Suprapubic skin (tissue), 3 donors: Measurements from ENCODE around the gene TYW1.
"Not testable (repeated sequence)": the region's sequence is repeated elsewhere in the genome, so short reads cannot be mapped to it uniquely, and the experiment has no call there.

Source experiments
- POLR2A ChIP-seq, 2 donors: fragments of 450-650 bp; IDR thresholded peaks; one replicate each; pipeline ENCODE4 v1.6.1; 2017; ENCODE audit warnings: antibody characterized with exemption in 2 of 2, mild to moderate bottlenecking in 2 of 2, moderate library complexity in 2 of 2
- TF ChIP-seq, protein P1 (sequence below), 2 donors: fragments of 200-600 bp in 1 of 2; fragments of 450-650 bp in 1 of 2; sonication (generic) in 1 of 2; IDR thresholded peaks; one replicate each; pipeline ENCODE4 v1.5.1; 2016 to 2019; ENCODE audit warnings: antibody characterized with exemption in 2 of 2, mild to moderate bottlenecking in 1 of 2, moderate library complexity in 1 of 2

DNA sequence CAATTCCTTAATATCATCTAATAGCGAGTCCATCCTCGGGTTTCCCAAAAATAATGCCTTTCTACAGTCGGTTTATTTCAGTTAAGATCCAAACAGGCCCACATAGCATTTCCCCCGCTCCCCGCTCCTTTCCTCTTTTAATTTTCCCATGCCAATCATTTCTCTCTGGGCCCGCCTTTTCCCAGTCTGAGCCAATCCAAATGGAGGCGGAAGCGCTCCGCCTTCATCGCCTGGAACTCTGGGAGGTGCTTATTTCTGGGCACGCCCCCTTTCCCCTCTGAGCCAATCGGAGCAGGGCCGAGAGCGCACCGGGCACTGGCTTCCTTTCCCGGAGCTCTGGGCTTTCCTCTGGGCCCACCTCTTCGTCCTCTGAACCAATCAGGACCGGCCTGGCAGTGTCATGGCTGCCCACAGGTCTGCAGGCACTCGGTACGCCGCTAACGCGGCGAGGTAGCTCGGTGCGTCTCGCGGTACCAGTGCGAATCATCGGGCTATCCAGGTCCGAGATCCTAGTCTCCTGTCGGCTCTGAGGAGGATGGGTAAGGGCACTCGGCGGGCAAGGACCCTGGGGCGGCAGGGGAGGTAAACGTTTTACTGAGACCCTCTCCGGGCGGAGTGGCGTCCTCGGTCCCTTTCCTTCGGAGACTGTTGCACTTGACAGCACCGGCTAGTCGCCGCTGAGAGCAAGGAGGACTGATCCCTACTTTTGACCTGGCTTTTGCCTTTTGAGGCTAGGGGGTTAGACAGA lies at the start of gene TYW1:
- TF ChIP-seq, protein P1, sequence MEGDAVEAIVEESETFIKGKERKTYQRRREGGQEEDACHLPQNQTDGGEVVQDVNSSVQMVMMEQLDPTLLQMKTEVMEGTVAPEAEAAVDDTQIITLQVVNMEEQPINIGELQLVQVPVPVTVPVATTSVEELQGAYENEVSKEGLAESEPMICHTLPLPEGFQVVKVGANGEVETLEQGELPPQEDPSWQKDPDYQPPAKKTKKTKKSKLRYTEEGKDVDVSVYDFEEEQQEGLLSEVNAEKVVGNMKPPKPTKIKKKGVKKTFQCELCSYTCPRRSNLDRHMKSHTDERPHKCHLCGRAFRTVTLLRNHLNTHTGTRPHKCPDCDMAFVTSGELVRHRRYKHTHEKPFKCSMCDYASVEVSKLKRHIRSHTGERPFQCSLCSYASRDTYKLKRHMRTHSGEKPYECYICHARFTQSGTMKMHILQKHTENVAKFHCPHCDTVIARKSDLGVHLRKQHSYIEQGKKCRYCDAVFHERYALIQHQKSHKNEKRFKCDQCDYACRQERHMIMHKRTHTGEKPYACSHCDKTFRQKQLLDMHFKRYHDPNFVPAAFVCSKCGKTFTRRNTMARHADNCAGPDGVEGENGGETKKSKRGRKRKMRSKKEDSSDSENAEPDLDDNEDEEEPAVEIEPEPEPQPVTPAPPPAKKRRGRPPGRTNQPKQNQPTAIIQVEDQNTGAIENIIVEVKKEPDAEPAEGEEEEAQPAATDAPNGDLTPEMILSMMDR (IDR thresholded peaks at IDR 0.05), result not testable (repeated sequence)
- not testable (repeated sequence) for TF ChIP-seq POLR2A (IDR thresholded peaks at IDR 0.05)
